GM15510 (cell line): ENCODE measurements around the gene ZMYND19.

Experiments used
- POLR2A ChIP-seq: IDR thresholded peaks from 3 replicates; pipeline ENCODE4 v1.6.1; 2011; ENCODE audit warnings: borderline replicate concordance; ENCODE audit not compliant: insufficient read length; ENCODE audit errors: extremely low read depth

Gene ZMYND19

GRCh38 chr9:137605121-137606004 lies 15.1 kb upstream of the ZMYND19 start, which contains the start of gene ARRDC1:
ARRDC1 (plus strand) TSS chr9:137605686; CDS start chr9:137605718, 32 bp downstream.
- peak; percentile 78 for TF ChIP-seq POLR2A

DNA sequence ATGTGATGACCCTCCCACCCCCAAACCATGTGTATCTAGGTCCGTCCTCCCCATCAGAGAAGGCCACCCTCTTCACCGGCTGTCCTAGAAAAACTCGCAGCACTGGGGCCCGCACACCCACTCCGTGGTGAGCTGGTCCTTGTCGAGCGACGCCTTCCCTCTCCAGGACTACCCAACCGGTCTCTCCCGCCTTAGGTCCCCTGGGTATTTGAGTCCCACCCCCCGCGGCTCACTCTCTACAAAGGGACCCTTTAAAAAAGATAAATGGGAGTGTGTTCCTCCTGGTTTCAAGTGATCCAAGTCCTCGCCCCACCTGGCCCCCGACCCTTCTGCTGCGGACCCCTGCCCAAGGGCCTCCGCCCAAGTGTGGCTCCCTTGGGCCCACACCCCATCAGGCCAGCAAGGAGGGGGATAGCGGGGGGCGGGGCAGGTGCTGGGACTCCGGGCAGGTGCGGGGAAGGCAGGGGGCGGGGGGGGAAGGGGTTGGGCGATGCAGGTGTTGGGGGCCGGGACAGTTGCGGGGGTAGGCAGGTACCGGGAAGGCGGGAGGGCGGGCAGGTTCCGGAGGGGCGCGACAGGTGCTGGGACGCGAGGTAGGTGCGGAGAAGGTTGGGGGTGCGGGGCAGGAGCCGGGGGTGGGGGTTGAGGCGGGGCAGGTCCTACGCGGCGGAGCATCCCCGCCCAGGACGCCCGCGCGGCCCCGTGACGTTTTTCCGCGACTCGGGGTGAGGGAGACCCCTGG lies 14.2 kb upstream of the ZMYND19 start:
- TF ChIP-seq POLR2A = no peak

DNA sequence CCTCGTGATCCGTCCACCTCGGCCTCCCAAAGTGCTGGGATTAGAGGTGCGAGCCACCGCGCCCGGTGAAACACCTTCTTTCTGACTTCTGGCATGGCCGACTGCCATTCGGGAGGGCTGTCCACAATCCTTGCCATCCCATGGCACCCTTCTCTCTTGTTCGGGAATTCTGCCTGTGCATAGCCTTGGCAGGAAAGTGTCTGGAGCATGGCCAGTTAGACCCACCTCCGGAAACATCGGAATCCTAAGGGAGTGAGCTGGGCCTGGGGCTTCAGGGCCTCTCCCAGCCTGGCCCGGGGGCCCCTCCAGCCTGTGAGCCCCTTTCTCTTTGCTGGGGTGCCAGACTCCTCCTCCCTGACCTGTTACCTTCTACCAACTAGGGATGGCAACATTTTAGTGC lies 13.6 kb upstream of the ZMYND19 start:
- no peak for TF ChIP-seq POLR2A

- TF ChIP-seq POLR2A = no peak
Measured at GRCh38 chr9:137602661-137603060, 12.3 kb upstream of the ZMYND19 start.

GRCh38 chr9:137598943-137599342 lies 8.6 kb upstream of the ZMYND19 start:
- TF ChIP-seq POLR2A = no peak

- TF ChIP-seq POLR2A = no peak
Measured at GRCh38 chr9:137593176-137593575, 2.9 kb upstream of the ZMYND19 start.

GRCh38 chr9:137592767-137593166 lies 2.5 kb upstream of the ZMYND19 start:
- no peak for TF ChIP-seq POLR2A

GRCh38 chr9:137590123-137590468 lies 216 bp downstream of the ZMYND19 start:
- TF ChIP-seq POLR2A = no peak

DNA sequence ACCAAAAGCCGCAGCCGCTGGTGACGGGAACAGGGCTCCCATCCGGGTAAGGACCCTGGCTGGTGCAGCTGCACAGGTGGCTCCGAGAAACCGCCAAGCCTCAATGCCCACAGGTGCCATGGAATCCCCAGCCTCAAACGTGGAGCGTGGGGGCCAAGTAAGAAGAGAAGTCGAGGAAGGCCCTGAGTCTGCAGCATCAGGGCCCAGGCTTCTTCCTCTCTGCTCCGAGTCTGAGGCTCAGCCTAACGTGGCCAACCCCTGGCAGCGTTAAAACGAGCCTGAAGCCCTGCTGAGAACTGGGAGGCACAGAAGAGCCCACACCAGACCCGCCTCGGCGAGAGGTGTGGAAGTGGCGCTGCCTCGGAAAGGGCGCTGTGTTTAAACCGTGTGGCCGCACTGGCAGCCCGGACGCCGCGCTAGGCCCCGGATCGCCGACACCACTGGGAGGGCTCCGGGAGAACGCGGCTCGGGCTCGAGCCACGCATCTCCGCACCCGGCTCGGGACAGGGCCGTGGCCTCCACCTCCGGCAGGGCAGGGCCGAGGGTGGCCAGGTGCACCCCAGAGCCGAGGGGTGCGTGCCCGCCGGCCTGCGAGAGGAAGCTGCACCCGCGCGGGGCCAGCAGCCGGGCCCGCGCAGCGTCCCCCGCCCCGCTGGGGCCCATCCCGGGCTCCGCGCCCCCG lies 730 bp downstream of the ZMYND19 start:
- no peak for TF ChIP-seq POLR2A

GRCh38 chr9:137588891-137589290 lies 1.4 kb downstream of the ZMYND19 start:
- TF ChIP-seq POLR2A = no peak

- TF ChIP-seq POLR2A = no peak
Measured at GRCh38 chr9:137588311-137588710, 2.0 kb downstream of the ZMYND19 start.

- TF ChIP-seq POLR2A = no peak
Measured at GRCh38 chr9:137586854-137587253, 3.5 kb downstream of the ZMYND19 start.

GRCh38 chr9:137583957-137584356 lies 6.4 kb downstream of the ZMYND19 start:
- TF ChIP-seq POLR2A = no peak

GRCh38 chr9:137583347-137583746 lies 7.0 kb downstream of the ZMYND19 start:
- no peak for TF ChIP-seq POLR2A

DNA sequence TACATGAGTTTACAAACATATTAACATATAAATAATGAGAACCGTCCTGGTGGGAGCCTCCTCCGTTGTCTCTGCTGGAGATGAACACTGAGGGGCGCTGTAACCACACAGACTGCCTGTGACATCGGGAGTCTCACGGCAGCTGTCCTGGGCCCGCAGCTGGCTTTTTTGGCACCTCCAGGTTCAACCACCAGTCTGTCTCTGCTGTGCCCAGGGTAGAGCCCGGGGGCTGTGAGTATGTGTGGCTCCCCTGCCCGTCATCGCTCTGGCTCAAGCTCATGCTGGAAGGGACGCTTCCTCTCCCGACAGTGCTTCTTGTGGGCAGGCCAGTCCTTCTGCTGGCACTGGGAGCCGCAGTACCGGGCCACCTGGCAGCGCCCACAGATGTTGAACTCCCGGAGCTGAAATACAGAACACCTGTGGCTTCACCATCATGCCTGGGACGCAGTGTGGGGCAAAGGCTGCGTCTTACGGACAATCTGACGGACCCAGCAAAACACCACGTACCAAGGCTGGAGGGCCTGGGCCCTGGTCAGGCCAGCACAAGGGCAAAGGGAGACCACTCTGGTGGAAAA lies 7.9 kb downstream of the ZMYND19 start:
- no peak for TF ChIP-seq POLR2A
